Measurements from ENCODE around the gene VSIR.
A peak's percentile ranks its signal among the peaks of the same experiment; 100 is the strongest.

DNA sequence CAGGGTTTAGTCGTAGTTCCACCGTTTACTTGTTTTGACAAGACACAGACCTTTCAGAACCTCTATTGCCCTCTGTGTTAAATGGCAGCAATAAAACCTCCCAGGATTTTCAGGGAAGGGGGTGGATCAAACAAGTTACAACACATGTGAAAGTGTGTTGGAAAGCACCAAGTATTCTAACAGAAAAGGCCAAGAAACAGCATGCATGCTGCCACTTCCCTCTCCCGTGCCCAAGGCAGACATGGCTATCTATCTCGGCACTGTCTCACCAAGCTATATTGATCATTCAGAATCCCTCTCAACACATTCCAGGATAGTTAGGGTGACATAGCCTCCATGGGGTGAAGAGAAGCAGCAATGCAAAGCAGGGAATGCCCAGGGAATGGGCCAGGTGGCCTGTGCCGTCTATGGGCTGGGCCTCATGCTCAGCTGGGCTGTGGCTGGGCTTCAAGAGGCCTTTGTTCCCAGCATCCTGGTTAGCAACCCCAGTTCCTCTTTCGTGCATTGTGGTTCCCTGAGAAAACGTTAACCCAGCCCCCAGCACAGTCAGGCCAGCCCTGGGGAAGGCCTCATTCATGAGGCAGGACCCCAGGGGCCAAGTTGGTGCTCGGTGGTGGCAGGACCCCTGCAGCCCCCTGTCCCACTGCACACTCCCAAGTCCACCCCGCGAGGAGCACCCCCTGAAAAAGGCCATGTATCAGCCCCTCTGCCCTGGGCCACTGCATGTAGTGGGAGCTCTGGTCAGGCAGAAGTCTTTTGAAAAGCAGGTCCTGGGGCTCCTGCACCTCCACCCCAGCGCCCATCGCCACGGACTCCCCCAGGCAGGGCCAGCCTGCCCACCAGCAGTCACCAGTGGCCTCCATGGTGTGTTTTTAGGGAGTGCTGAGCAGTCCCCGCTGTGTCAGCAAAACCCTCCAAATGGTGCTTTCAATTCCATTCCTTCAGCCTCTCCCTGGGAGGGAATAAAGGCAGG is 25.5 kb downstream of the VSIR start:
- TF ChIP-seq, protein P1, sequence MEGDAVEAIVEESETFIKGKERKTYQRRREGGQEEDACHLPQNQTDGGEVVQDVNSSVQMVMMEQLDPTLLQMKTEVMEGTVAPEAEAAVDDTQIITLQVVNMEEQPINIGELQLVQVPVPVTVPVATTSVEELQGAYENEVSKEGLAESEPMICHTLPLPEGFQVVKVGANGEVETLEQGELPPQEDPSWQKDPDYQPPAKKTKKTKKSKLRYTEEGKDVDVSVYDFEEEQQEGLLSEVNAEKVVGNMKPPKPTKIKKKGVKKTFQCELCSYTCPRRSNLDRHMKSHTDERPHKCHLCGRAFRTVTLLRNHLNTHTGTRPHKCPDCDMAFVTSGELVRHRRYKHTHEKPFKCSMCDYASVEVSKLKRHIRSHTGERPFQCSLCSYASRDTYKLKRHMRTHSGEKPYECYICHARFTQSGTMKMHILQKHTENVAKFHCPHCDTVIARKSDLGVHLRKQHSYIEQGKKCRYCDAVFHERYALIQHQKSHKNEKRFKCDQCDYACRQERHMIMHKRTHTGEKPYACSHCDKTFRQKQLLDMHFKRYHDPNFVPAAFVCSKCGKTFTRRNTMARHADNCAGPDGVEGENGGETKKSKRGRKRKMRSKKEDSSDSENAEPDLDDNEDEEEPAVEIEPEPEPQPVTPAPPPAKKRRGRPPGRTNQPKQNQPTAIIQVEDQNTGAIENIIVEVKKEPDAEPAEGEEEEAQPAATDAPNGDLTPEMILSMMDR (IDR thresholded peaks at IDR 0.05; ENCODE audit: insufficient read depth, low read length): no peak
- peak; percentile 91 for TF ChIP-seq POLR2AphosphoS5 (IDR thresholded peaks at IDR 0.05; ENCODE audit: low read depth)

All from HL-60 (cell line).